Erythroblast (primary cell): Measurements from ENCODE around the gene IFI16.
"Not testable (repeated sequence)": the region's sequence is repeated elsewhere in the genome, so short reads cannot be mapped to it uniquely, and the experiment has no call there.

Experiments used
- GATA1 ChIP-seq: IDR thresholded peaks from 2 replicates; pipeline ENCODE4 v1.6.1; 2011; ENCODE audit warnings: low read depth, mild to moderate bottlenecking, control low read depth, low read length, moderate library complexity
- POLR2A ChIP-seq: IDR thresholded peaks from 2 replicates; pipeline ENCODE4 v1.6.1; 2011; ENCODE audit warnings: mild to moderate bottlenecking, low read length

DNA sequence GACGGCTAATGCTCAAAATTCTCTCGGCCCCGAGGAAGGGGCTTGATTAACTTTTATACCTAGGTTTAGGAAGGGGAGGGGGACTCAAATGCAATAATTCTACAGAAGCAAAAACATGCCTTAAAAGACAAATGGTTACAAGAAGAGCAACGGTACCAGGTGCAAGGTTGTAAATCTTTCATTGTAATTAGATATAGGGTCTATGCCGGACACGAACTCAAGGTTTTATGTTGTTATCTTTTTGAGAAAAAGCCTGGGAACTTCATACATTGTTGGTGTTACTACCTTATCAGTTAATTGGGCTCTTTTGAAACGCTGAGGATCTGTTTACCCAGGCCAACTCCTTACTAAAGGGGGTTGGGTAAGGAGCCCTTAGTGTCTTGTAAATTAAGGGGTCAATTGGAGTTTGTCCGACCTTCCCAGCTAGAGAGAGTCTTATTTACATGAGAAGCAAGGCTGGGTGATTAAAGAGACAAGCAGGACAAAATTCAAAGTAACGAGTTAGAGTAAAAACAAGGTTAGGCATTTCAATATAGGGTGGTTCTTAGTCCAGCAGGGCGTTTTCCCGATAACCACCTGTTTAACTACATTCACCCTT, 3.4 kb upstream of the IFI16 start:
- not testable (repeated sequence) for TF ChIP-seq POLR2A, GATA1
